SU-DHL-6 (cell line): ENCODE results near the gene LRRC19.

ENCODE experiments used
- H2AFZ ChIP-seq: fragments of 200-600 bp; sonication (generic); 2 replicates; pipeline ENCODE4 v1.6.1; 2014; ENCODE audit warnings: low read depth, mild to moderate bottlenecking, moderate library complexity, mixed read lengths, antibody characterized with exemption, low read length; ENCODE audit not compliant: severe bottlenecking
- H3F3A ChIP-seq: fragments of 200-600 bp; shearing (Covaris generic); 2 replicates; pipeline ENCODE4 v1.6.0; 2016; ENCODE audit warnings: antibody characterized with exemption, mild to moderate bottlenecking; ENCODE audit not compliant: insufficient read depth
- H3K27ac ChIP-seq: fragments of 200-600 bp; sonication (generic); 2 replicates; pipeline ENCODE4 v1.5.1; 2016; ENCODE audit warnings: low read depth, mild to moderate bottlenecking, low read length, moderate library complexity, mixed read lengths
- H3K27me3 ChIP-seq: fragments of 200-600 bp; sonication (generic), shearing (Covaris generic); 2 replicates; pipeline ENCODE4 v1.6.0; 2014; ENCODE audit warnings: mild to moderate bottlenecking, low read length
- H3K36me3 ChIP-seq: fragments of 200-600 bp; sonication (generic); 2 replicates; pipeline ENCODE4 v1.6.1; 2014; ENCODE audit warnings: mild to moderate bottlenecking, low read length, mixed read lengths
- H3K4me2 ChIP-seq: fragments of 300-600, 200-600 bp; shearing (Covaris generic), sonication (generic); 2 replicates; pipeline ENCODE4 v1.6.0; 2014; ENCODE audit warnings: low read length, low read depth, mild to moderate bottlenecking; ENCODE audit not compliant: poor library complexity, severe bottlenecking
- H3K4me3 ChIP-seq: fragments of 200-600 bp; sonication (generic); 2 replicates; pipeline ENCODE4 v1.5.1; 2014; ENCODE audit warnings: antibody characterized with exemption, low read length, mild to moderate bottlenecking, mixed read lengths; ENCODE audit not compliant: insufficient read depth, poor library complexity, severe bottlenecking
- H3K79me2 ChIP-seq: fragments of 200-600 bp; sonication (generic); 2 replicates; pipeline ENCODE4 v1.6.1; 2014; ENCODE audit warnings: mild to moderate bottlenecking, low read length, moderate library complexity; ENCODE audit not compliant: insufficient read depth
- H3K9ac ChIP-seq: fragments of 200-600 bp; sonication (generic); 2 replicates; pipeline ENCODE4 v1.7.0; 2014; ENCODE audit warnings: mild to moderate bottlenecking, low read length
- H3K9me2 ChIP-seq: fragments of 200-600 bp; sonication (generic); replicated peaks from 2 replicates; pipeline ENCODE4 v1.6.1; 2014; ENCODE audit warnings: low read length; ENCODE audit not compliant: insufficient read depth
- H3K9me3 ChIP-seq: fragments of 200-600 bp; sonication (generic); 2 replicates; pipeline ENCODE4 v1.6.1; 2014; ENCODE audit warnings: low read length, mixed read lengths; ENCODE audit not compliant: insufficient read depth
- H4K20me1 ChIP-seq: fragments of 200-600 bp; sonication (generic); 2 replicates; pipeline ENCODE4 v1.6.1; 2014; ENCODE audit warnings: low read depth, mild to moderate bottlenecking, antibody characterized with exemption, low read length, moderate library complexity, mixed read lengths
- CTCF ChIP-seq: fragments of 200-600 bp; sonication (generic); IDR thresholded peaks from one replicate; pipeline ENCODE4 v1.5.1; 2017; ENCODE audit warnings: antibody characterized with exemption, mild to moderate bottlenecking, low read length, moderate library complexity; ENCODE audit not compliant: insufficient read depth, poor library complexity, severe bottlenecking
- EZH2phosphoT487 ChIP-seq: fragments of 200-600 bp; sonication (generic), shearing (Covaris generic); conservative IDR thresholded peaks from 2 replicates; pipeline ENCODE4 v1.6.1; 2018; ENCODE audit warnings: mild to moderate bottlenecking, antibody characterized with exemption, low read length, moderate library complexity, mixed read lengths

The LRRC19 gene

DNA sequence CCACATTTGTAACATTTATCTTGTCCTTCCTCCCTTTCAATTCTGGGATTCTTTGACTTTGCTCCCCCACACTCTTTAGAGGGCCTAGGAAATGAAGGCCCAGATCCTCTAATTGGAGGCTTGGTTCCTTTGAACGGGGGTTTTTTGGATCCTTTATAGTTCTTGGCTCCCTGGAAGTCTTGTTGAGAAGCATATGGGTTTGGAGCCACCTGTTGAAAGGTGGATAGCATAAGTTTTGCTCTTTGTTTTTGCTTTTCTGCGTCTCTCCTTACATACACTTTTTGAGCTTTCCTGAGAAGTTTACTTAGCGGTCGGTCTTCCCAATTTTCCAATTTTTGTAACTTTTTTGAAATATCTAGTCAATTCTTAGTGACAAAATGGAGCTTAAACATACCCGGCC, 31.5 kb downstream of the LRRC19 start:
- Histone ChIP-seq H3K9ac (no peak overlapping the region), H3K79me2 (no peaks in the 10 kb centered on the region), H3K4me3 (no peak overlapping the region), H4K20me1 (no peaks in the 10 kb centered on the region), H3F3A (no peaks in the 10 kb centered on the region), H3K27me3 (no peaks in the 10 kb centered on the region), H3K4me2 (no peak overlapping the region), H2AFZ (no peak overlapping the region), H3K27ac (no peak overlapping the region), H3K9me3 (no peaks in the 10 kb centered on the region), H3K9me2 (no peaks in the 10 kb centered on the region), H3K36me3 (no peaks in the 10 kb centered on the region)
- TF ChIP-seq CTCF (no peak), EZH2phosphoT487 (no peak)

DNA sequence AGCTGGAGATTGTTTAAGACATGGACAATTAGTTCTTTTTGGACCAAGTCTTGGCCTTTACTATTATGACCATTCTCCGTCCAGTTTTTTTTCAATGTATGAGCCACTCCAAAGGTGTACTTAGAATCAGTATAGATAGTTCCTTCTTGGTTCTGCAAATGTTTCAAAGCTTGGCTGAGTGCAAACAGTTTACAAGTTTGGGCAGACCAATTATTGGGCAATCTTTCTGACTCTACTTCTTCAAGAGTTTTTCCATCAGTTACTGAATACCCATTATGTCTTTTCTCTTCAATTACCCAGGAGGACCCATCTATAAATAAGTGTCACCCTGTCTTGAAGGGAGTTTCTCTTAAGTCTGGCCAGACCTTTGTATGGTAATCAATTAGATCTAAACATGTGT, 33.8 kb downstream of the LRRC19 start:
- Histone ChIP-seq H3K4me2 (no peak overlapping the region), H2AFZ (no peak overlapping the region), H4K20me1 (no peaks in the 10 kb centered on the region), H3F3A (no peaks in the 10 kb centered on the region), H3K9ac (no peak overlapping the region), H3K27me3 (no peaks in the 10 kb centered on the region), H3K36me3 (no peaks in the 10 kb centered on the region), H3K4me3 (no peak overlapping the region), H3K27ac (no peak overlapping the region), H3K79me2 (no peaks in the 10 kb centered on the region), H3K9me2 (no peaks in the 10 kb centered on the region), H3K9me3 (no peaks in the 10 kb centered on the region)
- TF ChIP-seq EZH2phosphoT487 (no peak), CTCF (no peak)

GRCh38 chr9:26956860-26957233, 48.6 kb downstream of the LRRC19 start:
- Histone ChIP-seq H4K20me1 (no peaks in the 10 kb centered on the region), H3K36me3 (no peaks in the 10 kb centered on the region), H3F3A (no peaks in the 10 kb centered on the region), H3K27ac (no peak overlapping the region), H3K9me2 (no peaks in the 10 kb centered on the region), H3K4me3 (no peak overlapping the region), H3K9me3 (no peaks in the 10 kb centered on the region), H3K9ac (no peak overlapping the region), H3K4me2 (no peak overlapping the region), H3K79me2 (no peaks in the 10 kb centered on the region), H2AFZ (peak overlapping the region; percentile 10), H3K27me3 (no peaks in the 10 kb centered on the region)
- TF ChIP-seq CTCF (no peak), EZH2phosphoT487 (no peak)
